Gastrocnemius medialis (tissue), 4 donors: ENCODE data around the gene FKTN.

ENCODE experiments used
- CTCF ChIP-seq, 5 experiments: fragments of 450-650 bp in 3 of 5; fragments of 200-600 bp in 2 of 5; sonication (generic) in 2 of 5; IDR thresholded peaks in 4 of 5; conservative IDR thresholded peaks in 1 of 5; 1 replicate in 4 of 5; 2 replicates in 1 of 5; pipeline ENCODE4 v1.5.1; 2016 to 2019; ENCODE audit warnings: antibody characterized with exemption in 5 of 5, mild to moderate bottlenecking in 3 of 5, moderate library complexity in 3 of 5
- POLR2A ChIP-seq, 2 donors: fragments of 450-650 bp; IDR thresholded peaks; one replicate each; pipeline ENCODE4 v1.6.1; 2017; ENCODE audit warnings: antibody characterized with exemption in 2 of 2, mild to moderate bottlenecking in 2 of 2, moderate library complexity in 2 of 2

- no peak for TF ChIP-seq CTCF (IDR thresholded peaks at IDR 0.05 in 4 of 5, conservative IDR thresholded peaks at IDR 0.05 in 1 of 5)
- TF ChIP-seq POLR2A (IDR thresholded peaks at IDR 0.05) = no peak
Observed at GRCh38 chr9:105531530-105531929, 26.4 kb upstream of the FKTN start.
